ENCODE results near the gene GABBR2. TPM values are rescaled to one million over a fixed set of nuclear protein-coding genes. Genes with fewer than 3 reads are reported as not detected.

GABBR2 gene
- polyA plus RNA-seq, 1 of the 3 experiments (the other 2 are of a cell fraction), result not detected

- H2AFZ ChIP-seq (ENCODE audit: low read depth), result no peak overlapping the region
- H3K4me2 ChIP-seq, result no peak overlapping the region
- no peak overlapping the region for H3K27ac ChIP-seq (ENCODE audit: low read depth in 2 of 2, low read length in 1 of 2)
- H3K36me3 ChIP-seq (replicated peaks in 1 of 2; ENCODE audit: control insufficient read depth in 1 of 2, insufficient read depth in 2 of 2, low read length in 1 of 2), result no peaks in the 10 kb centered on the region
- ChIA-PET POLR2A (no interaction called here), CTCF (no interaction called here)
- no peaks in the 10 kb centered on the region for H3K79me2 ChIP-seq (ENCODE audit: insufficient read depth)
- DNase-seq, result no peak
- TF ChIP-seq TAF1 (IDR thresholded peaks at IDR 0.05; ENCODE audit: borderline replicate concordance, low read depth, low read length) (no peak), JUND (IDR thresholded peaks at IDR 0.05) (no peak), RAD21 (IDR thresholded peaks at IDR 0.05; ENCODE audit: low read length) (no peak), ZBTB33 (IDR thresholded peaks at IDR 0.05; ENCODE audit: borderline replicate concordance, low read depth) (no peak)
- WGBS (ENCODE audit: low lambda C conversion rate), result 13% methylated on average over 2 of the region's 2 CpGs
- H3K4me3 ChIP-seq (ENCODE audit: low read depth in 2 of 2, low read length in 1 of 2), result no peak overlapping the region
- no peaks in the 10 kb centered on the region for H3K4me1 ChIP-seq (ENCODE audit: control insufficient read depth in 1 of 2, insufficient read depth in 2 of 2, low read depth in 1 of 2, low read length in 1 of 2)
- no peaks in the 10 kb centered on the region for H3F3A ChIP-seq (replicated peaks; ENCODE audit: insufficient read depth)
- H3K27me3 ChIP-seq (ENCODE audit: insufficient read depth), result peaks cover 18% of the 10 kb centered on the region; the same call in 1 of the 2 replicates
- H4K20me1 ChIP-seq (ENCODE audit: insufficient read depth), result no peaks in the 10 kb centered on the region
- no peaks in the 10 kb centered on the region for H3K9me3 ChIP-seq
- no peak overlapping the region for H3K9ac ChIP-seq
- H3K9me2 ChIP-seq, result no peaks in the 10 kb centered on the region
Measured at GRCh38 chr9:98652741-98653140, 56.0 kb downstream of the GABBR2 start.

- ChIA-PET POLR2A (no interaction called here), CTCF (no interaction called here)
- H3K4me1 ChIP-seq (ENCODE audit: control insufficient read depth in 1 of 2, insufficient read depth in 2 of 2, low read depth in 1 of 2, low read length in 1 of 2), result no peaks in the 10 kb centered on the region
Measured at GRCh38 chr9:98652302-98652701, 56.4 kb downstream of the GABBR2 start.

More at GRCh38 chr9:98652302-98652701, 56.4 kb downstream of the GABBR2 start:
- H4K20me1 ChIP-seq (ENCODE audit: insufficient read depth), result no peaks in the 10 kb centered on the region
- no peak overlapping the region for H3K9ac ChIP-seq
- peaks cover 19% of the 10 kb centered on the region; the same call in 1 of the 2 replicates for H3K27me3 ChIP-seq (ENCODE audit: insufficient read depth)
- no peak overlapping the region for H3K4me2 ChIP-seq
- TF ChIP-seq SIN3A (IDR thresholded peaks at IDR 0.05; ENCODE audit: borderline replicate concordance, low read depth, low read length) (no peak), RFX5 (IDR thresholded peaks at IDR 0.05; ENCODE audit: low read length) (no peak), MEF2A (IDR thresholded peaks at IDR 0.05; ENCODE audit: borderline replicate concordance, low read depth) (no peak), GABPA (IDR thresholded peaks at IDR 0.05; ENCODE audit: low read depth) (no peak), GATA2 (CRISPR knock-in tag; IDR thresholded peaks at IDR 0.05) (no peak), TAF1 (IDR thresholded peaks at IDR 0.05; ENCODE audit: borderline replicate concordance, low read depth, low read length) (no peak), CHD2 (IDR thresholded peaks at IDR 0.05; ENCODE audit: low read length, partially characterized antibody) (no peak), PBX3 (IDR thresholded peaks at IDR 0.05) (no peak), NRF1 (IDR thresholded peaks at IDR 0.05; ENCODE audit: low read depth, low read length) (no peak)
- no peak for DNase-seq
- H3K9me2 ChIP-seq, result no peaks in the 10 kb centered on the region
- no peak overlapping the region for H3K4me3 ChIP-seq (ENCODE audit: low read depth in 2 of 2, low read length in 1 of 2)
- no peaks in the 10 kb centered on the region for H3K79me2 ChIP-seq (ENCODE audit: insufficient read depth)
- H3K27ac ChIP-seq (ENCODE audit: low read depth in 2 of 2, low read length in 1 of 2), result no peak overlapping the region
- no peaks in the 10 kb centered on the region for H3K9me3 ChIP-seq
- no peak overlapping the region for H2AFZ ChIP-seq (ENCODE audit: low read depth)
- H3F3A ChIP-seq (replicated peaks; ENCODE audit: insufficient read depth), result no peaks in the 10 kb centered on the region
- H3K36me3 ChIP-seq (replicated peaks in 1 of 2; ENCODE audit: control insufficient read depth in 1 of 2, insufficient read depth in 2 of 2, low read length in 1 of 2), result no peaks in the 10 kb centered on the region
- 20% methylated on average over 3 of the region's 3 CpGs for WGBS (ENCODE audit: low lambda C conversion rate)
